ENCODE measurements around the gene IFNA8.
"Not testable (repeated sequence)": the region's sequence is repeated elsewhere in the genome, so short reads cannot be mapped to it uniquely, and the experiment has no call there.

- not testable (repeated sequence) for TF ChIP-seq POLR2A (IDR thresholded peaks at IDR 0.05)
- TF ChIP-seq, protein P1, sequence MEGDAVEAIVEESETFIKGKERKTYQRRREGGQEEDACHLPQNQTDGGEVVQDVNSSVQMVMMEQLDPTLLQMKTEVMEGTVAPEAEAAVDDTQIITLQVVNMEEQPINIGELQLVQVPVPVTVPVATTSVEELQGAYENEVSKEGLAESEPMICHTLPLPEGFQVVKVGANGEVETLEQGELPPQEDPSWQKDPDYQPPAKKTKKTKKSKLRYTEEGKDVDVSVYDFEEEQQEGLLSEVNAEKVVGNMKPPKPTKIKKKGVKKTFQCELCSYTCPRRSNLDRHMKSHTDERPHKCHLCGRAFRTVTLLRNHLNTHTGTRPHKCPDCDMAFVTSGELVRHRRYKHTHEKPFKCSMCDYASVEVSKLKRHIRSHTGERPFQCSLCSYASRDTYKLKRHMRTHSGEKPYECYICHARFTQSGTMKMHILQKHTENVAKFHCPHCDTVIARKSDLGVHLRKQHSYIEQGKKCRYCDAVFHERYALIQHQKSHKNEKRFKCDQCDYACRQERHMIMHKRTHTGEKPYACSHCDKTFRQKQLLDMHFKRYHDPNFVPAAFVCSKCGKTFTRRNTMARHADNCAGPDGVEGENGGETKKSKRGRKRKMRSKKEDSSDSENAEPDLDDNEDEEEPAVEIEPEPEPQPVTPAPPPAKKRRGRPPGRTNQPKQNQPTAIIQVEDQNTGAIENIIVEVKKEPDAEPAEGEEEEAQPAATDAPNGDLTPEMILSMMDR (IDR thresholded peaks at IDR 0.05), result not testable (repeated sequence)
These were observed 41.7 kb upstream of the IFNA8 start for GRCh38 chr9:21367169-21367568.

Measured in tibial nerve (tissue), 3 donors.